ENCODE measurements around the gene RNF151.

- TF ChIP-seq POLR2A (IDR thresholded peaks at IDR 0.05): no peak
- TF ChIP-seq, protein P1, sequence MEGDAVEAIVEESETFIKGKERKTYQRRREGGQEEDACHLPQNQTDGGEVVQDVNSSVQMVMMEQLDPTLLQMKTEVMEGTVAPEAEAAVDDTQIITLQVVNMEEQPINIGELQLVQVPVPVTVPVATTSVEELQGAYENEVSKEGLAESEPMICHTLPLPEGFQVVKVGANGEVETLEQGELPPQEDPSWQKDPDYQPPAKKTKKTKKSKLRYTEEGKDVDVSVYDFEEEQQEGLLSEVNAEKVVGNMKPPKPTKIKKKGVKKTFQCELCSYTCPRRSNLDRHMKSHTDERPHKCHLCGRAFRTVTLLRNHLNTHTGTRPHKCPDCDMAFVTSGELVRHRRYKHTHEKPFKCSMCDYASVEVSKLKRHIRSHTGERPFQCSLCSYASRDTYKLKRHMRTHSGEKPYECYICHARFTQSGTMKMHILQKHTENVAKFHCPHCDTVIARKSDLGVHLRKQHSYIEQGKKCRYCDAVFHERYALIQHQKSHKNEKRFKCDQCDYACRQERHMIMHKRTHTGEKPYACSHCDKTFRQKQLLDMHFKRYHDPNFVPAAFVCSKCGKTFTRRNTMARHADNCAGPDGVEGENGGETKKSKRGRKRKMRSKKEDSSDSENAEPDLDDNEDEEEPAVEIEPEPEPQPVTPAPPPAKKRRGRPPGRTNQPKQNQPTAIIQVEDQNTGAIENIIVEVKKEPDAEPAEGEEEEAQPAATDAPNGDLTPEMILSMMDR (IDR thresholded peaks at IDR 0.05): no peak
Observed at GRCh38 chr16:1981398-1981836, 14.8 kb downstream of the RNF151 start, which contains the start of gene NOXO1.

All from right lobe of liver (tissue), 4 donors.